HS-5 (cell line): ENCODE data around the gene RALA.
A peak's percentile ranks its signal among the peaks of the same experiment; 100 is the strongest.
"Not testable (repeated sequence)": the region's sequence is repeated elsewhere in the genome, so short reads cannot be mapped to it uniquely, and the experiment has no call there.

Source experiments
- DNase-seq: peaks from one replicate; pipeline ENCODE4 v3.0.0-alpha.2; 2012; ENCODE audit warnings: low read depth

RALA gene

DNA sequence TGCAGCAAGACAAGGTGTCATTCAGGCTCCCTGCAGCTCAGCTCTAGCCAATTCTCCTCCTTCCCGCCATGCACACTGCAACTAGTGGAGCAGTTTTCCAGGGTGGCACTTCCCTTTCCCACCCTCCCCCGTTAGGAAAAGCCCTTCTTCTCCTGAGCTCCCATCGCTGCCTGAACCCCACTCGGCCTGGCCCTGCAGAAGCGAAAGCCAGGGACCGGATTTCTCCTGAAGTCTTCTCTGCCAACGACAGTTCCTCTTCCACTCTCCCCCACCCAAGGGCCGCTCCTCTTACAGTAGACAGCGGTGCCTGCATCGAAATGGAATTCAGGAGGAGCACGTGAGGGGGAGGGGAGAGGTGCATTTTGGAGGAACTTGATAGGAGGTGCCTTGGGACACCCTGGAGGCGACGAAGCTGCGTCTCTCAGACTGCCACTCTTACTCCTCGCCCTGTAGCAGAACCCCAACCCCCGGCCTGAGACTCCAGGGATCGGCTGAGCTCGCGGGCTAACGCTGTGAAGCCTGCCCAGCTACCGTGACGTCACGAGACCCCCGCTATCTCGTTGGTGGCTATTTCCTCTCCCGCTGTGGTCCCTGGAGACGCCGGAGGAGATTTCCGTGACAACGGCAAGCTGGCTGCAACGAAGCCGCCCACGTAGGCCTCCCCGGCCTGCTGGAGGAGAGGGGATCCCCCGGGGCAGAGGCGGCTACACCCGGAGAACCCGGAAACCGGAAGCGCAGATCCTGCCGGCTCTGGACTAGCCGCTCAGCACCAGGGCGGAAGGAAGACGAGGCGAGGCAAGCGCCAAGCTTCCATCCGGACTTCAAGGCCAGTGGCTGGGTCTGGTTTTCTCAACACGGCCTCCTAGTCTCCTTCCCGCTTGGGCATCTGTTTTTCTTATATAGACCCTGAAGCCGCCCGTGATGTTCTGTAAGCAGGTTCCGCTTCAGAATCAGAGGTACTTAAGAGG, 109.7 kb downstream of the RALA start:
- DNase-seq = peak; percentile 96

DNA sequence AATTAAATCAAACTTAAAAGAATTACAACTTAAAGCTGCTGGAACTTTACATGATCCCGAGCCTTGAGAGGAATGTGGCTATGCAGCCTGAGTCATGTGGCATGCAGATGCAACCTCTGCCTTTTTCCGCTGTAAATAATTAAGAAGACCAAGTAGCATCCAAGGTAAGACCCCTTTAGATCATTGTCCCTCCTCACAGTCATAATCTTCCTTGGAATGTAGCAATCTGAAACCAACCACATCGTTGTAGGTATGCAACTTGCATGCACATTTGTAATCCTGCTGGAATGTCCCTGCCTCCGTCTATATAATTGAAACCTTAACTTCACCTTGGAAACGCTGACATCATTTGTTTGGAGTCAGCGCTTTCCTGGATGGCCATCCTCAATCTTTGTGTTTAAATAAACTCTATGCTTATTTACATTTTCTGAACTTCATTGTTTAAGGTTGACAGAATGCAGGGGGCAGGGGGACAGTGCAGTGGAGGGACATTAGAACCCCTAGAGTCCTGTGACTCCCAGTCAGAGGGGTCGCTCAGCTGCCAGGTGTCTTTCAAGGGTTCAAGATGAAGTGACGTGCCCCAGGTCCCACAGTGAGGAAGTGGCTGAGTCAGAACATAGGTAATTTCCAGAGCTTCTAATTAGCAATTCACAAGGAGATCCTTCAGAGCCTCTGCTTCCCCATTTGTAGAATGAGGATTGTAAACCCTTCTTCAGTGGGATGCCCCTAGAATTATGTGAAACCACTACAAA, 110.7 kb downstream of the RALA start:
- peak; percentile 97 for DNase-seq

DNA sequence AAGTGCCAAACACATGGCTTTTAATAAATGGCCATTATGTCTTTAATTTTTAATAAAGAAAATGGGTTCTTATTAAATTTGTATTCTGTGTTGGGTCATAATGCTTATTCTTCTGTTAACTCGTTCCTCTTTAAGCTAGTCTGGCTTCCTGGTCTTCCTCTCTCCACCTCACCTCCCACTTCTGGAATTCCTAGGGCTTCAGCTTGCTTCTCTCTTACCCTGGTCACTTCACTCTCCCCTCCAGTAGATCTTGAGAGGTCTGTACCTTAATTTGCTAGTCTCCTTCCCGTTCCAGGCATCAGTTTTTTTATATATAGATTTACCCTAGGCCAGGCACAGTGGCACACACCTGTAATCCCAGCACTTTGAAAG, 111.2 kb downstream of the RALA start:
- no peak for DNase-seq

GRCh38 chr7:39735903-39736302, 112.5 kb downstream of the RALA start:
- DNase-seq = no peak

DNA sequence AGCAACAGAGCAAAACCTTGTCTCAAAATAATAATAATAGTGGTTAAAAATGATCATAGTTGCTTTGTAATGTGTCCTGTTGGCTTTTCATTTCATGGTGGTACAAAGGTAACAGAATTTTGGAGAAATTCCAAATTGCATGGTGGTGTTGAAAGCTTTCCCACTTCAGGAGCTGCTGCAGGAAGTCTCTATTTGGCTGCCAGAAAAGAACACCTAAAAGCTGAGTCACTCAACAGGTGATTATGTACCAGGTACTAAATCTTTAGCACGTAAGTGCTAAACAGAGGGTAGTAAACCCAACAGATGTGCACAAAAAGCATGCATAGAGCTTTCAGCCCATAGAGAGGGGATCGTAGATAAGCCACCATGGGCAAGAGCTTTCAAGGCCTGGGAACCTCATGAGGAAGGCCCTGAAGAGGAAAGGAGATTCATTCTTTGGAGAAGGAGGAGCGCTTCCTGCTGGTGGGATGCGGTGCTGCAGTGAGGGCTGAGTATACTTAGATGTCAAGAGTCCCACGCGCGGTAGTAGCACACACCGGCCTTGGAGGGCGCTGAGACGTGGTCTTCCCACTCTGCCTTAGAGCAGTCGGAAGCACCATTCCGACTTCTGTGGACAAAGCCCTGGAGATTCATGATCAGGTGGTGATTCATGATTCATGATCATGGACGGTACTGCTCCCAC, 118.7 kb downstream of the RALA start:
- no peak for DNase-seq

DNA sequence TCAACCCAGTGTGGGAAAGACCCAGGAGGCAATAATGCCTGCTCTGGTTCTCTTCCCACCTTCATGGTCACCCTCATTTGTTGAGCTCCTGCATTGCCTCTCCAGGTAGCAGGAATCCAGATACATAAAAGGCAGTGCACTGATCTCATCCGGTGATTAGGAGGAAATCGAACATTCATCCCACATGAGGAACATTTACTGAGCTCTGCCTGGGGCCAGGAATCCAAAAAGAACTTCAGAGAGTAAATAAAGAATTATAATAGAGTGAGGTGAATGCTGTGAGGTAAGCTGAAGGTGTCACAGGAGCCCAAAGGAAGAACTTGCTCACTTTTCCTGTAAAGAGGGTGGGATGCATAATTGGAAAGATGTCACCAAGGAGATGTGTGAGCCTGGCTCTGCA, 121.2 kb downstream of the RALA start:
- DNase-seq = no peak

GRCh38 chr7:39745320-39745719, 121.9 kb downstream of the RALA start:
- no peak for DNase-seq

- peak; percentile 76 for DNase-seq
Measured at GRCh38 chr7:39746103-39746819, 122.9 kb downstream of the RALA start.

DNA sequence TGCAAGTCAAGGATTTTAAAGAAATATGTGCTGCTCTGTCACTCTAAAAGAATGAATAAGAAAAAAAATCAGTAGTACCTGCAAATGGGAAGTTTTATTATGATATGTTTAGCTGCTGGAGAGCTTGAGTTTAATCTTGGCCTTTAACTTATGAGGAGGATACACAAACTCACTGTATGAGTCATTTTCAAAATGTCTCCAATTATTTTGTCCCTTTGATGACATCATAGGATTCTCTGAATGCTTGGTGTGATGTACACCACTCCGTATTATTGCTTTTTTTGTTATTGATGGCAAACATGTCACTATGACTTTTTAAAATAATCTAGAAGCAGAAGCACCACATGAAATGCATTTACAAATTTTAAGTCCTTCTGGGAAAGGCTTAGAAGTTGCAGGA, 125.8 kb downstream of the RALA start:
- DNase-seq = peak; percentile 80

DNA sequence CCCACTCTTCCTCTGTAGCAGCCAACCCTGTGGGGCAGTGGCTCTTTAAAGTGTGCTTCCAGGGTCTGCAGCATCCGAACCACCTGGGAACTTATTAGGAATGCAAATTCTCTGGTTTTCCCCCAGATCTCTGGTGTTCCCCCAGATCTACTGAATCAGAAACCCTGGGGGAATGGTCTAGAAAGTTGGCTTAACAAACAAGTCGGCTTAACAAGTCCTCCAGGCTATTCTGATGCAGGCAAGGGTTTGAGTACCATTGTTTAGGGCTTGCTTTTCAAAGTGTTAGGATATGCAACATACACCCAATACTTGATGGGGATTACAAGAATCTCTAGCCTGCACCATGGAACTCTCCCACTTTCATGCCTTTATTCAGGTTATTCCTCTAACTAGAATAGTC, 126.3 kb downstream of the RALA start:
- no peak for DNase-seq

GRCh38 chr7:39750253-39751077, 127.1 kb downstream of the RALA start:
- no peak for DNase-seq

GRCh38 chr7:39753237-39753636, 129.9 kb downstream of the RALA start:
- DNase-seq = not testable (repeated sequence)

GRCh38 chr7:39753823-39754325, 130.5 kb downstream of the RALA start:
- no peak for DNase-seq

DNA sequence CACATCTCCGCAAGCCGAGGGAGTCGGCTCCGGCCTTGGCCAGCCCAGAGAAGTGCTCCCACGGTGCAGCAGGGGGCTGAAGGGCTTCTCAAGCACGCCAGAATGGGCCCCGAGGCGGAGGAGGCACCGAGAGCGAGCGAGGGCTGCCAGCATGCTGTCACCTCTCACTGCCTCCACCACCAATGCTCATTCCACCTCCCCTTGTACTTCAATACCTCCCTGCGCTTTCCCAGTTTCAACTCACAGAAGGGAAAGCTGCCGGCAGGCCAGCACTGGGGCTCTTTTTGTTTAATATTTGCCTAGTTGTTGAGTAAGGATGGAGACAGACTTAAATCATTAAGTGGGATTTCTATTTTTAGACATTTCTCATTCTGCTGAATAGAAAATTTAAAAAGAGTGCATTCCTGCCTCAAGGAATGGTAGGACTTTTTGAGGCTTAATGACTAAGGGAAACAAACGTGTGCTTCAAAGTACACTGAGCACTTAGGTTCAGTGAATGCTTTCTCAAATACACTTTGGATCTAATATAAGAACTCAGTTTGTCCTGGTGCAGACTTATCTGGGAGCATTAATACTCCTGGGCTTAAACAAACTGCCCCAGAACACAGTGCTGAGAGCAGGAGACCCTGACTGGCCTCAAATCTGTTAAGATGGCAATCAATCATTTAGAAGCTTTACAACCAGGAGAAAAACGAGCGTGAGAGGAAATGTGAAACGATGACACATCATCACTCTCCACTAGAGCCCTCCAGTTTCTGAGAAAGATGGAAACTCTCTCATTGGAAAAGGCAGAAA, 131.2 kb downstream of the RALA start:
- DNase-seq = no peak

DNA sequence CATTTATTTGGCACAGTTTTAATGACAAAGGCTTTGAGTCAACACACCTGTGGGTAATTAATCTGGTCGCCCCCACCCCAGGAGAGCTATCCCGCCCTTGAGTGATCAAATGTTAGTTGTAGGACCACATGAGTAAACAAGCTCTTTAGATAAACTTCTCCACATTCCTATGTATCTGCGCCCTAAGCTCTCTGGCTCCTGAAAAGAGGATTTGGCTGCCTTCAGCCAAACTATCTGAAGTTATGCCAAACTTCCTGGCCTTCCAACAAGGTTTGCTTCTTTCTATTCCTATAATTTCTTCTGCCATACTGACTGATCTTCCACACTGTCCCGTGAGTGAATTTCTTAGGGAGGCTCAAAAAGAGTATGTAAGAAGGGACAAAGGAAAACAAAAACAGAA, 134.2 kb downstream of the RALA start:
- no peak for DNase-seq
